OCI-LY1 (cell line): ENCODE measurements around the gene MTMR12.

ENCODE experiments used
- EZH2 ChIP-seq: fragments of 200-600 bp; sonication (generic), shearing (Covaris generic); IDR thresholded peaks from 2 replicates; pipeline ENCODE4 v1.8.0; 2017; ENCODE audit warnings: borderline replicate concordance, mixed run types, mild to moderate bottlenecking, antibody characterized with exemption, low read length, moderate library complexity, mixed read lengths
- TF ChIP-seq, protein P1 (sequence below): fragments of 200-600 bp; sonication (generic), shearing (Covaris generic); IDR thresholded peaks from 2 replicates; pipeline ENCODE4 v1.5.1; 2017; ENCODE audit warnings: mild to moderate bottlenecking, antibody characterized with exemption, low read length, moderate library complexity, mixed read lengths

DNA sequence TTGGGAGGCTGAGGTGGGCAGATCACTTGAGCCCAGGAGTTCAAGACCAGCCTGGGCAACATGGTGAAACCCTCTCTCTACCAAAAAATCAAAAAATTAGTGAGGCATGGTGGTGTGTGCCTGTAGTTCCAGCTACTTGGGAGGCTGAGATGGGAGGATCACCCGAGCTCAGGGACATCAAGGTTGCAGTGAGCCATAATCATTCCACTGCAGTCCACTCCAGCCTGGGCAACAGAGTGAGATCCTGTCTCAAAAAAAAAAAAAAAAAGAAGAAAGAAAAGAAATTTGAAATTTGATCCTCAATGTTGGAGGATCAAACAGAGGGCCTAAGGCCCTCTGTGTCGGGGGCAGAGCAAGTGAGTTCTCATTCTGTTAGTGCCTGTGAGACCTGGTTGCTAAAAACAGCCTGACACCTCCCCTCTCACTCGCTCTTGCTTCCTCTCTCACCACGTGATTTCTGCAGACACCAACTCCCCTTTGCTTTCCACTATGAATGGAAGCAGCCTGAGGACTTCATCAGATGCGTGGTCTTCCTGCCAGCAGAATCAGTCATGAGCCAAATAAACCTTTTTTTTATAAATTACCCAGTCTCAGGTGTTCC lies 130.2 kb downstream of the MTMR12 start:
- TF ChIP-seq, protein P1, sequence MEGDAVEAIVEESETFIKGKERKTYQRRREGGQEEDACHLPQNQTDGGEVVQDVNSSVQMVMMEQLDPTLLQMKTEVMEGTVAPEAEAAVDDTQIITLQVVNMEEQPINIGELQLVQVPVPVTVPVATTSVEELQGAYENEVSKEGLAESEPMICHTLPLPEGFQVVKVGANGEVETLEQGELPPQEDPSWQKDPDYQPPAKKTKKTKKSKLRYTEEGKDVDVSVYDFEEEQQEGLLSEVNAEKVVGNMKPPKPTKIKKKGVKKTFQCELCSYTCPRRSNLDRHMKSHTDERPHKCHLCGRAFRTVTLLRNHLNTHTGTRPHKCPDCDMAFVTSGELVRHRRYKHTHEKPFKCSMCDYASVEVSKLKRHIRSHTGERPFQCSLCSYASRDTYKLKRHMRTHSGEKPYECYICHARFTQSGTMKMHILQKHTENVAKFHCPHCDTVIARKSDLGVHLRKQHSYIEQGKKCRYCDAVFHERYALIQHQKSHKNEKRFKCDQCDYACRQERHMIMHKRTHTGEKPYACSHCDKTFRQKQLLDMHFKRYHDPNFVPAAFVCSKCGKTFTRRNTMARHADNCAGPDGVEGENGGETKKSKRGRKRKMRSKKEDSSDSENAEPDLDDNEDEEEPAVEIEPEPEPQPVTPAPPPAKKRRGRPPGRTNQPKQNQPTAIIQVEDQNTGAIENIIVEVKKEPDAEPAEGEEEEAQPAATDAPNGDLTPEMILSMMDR, result no peak
- no peak for TF ChIP-seq EZH2
